ENCODE data around the gene MKLN1.

GRCh38 chr7:131357282-131357880 lies 29.7 kb downstream of the MKLN1 start:
- TF ChIP-seq, protein P1, sequence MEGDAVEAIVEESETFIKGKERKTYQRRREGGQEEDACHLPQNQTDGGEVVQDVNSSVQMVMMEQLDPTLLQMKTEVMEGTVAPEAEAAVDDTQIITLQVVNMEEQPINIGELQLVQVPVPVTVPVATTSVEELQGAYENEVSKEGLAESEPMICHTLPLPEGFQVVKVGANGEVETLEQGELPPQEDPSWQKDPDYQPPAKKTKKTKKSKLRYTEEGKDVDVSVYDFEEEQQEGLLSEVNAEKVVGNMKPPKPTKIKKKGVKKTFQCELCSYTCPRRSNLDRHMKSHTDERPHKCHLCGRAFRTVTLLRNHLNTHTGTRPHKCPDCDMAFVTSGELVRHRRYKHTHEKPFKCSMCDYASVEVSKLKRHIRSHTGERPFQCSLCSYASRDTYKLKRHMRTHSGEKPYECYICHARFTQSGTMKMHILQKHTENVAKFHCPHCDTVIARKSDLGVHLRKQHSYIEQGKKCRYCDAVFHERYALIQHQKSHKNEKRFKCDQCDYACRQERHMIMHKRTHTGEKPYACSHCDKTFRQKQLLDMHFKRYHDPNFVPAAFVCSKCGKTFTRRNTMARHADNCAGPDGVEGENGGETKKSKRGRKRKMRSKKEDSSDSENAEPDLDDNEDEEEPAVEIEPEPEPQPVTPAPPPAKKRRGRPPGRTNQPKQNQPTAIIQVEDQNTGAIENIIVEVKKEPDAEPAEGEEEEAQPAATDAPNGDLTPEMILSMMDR (IDR thresholded peaks at IDR 0.05): no peak
- no peak for TF ChIP-seq KDM5A (IDR thresholded peaks at IDR 0.05)
